K562 (cell line): ENCODE data around the gene ADAMTS6. TPM values are rescaled to one million over a fixed set of nuclear protein-coding genes. Genes with fewer than 3 reads are reported as not detected.

Source experiments
- ATAC-seq: fragments of 200-7000 bp; cut with Tn5 transposase; 3 replicates; pipeline ENCODE4 v1.9.1; 2020; ENCODE audit warnings: moderate library complexity
- BruUV-seq: library from RNA; stranded (reverse); fragments of 400-500 nt; replicated peaks from 2 replicates; lab custom pipeline; 2021; lab: Mats Ljungman, UMichigan
- CTCF ChIA-PET: fragments of 300-600 bp; formaldehyde crosslinking; extraction: SDS; loops from one replicate; lab custom pipeline; 2021; ENCODE audit warnings: low intra/inter-chr PET ratio; lab: Yijun Ruan, JAX
- POLR2A ChIA-PET: fragments of 300-600, 350-650 bp; sonication (Branson Sonifier 250); formaldehyde crosslinking; extraction: SDS; loops from one replicate; lab custom pipeline; 2021; ENCODE audit warnings: antibody characterized with exemption, inconsistent platforms; lab: Yijun Ruan, JAX
- DNase-seq, 4 experiments: peaks; one replicate each; pipeline versions ENCODE4 v3.0.0 to v3.0.0-alpha.2; 2011 to 2018; ENCODE audit warnings: low spot score in 3 of 4, mixed read lengths in 3 of 4; ENCODE audit errors: extremely low read depth in 1 of 4
- FAIRE-seq: peaks from 2 replicates; lab custom pipeline; 2011; peaks lifted over from hg19 to GRCh38; lab: Jason Lieb, UNC
- H2AFZ ChIP-seq: 2 replicates; pipeline ENCODE4 v1.6.0; 2011; ENCODE audit warnings: low read depth, low read length, control low read depth, inconsistent platforms
- H3K27ac ChIP-seq: fragments of 200-600 bp; 3 replicates; pipeline ENCODE4 v1.8.0; 2011; ENCODE audit warnings: low read depth, mild to moderate bottlenecking, control low read depth, inconsistent platforms, low read length, moderate library complexity, mixed read lengths; ENCODE audit errors: extremely low read depth
- H3K27me3 ChIP-seq, 2 experiments: fragments of 300-600 bp in 1 of 2; 2 replicates in 1 of 2; 3 replicates in 1 of 2; pipeline versions ENCODE4 v1.6.0 to v1.8.0; 2011; ENCODE audit warnings: inconsistent platforms in 2 of 2, low read length in 2 of 2, mild to moderate bottlenecking in 1 of 2, mixed read lengths in 1 of 2, moderate library complexity in 1 of 2; ENCODE audit not compliant: control insufficient read depth in 2 of 2, insufficient read depth in 2 of 2
- H3K36me3 ChIP-seq: fragments of 300-600 bp; 3 replicates; pipeline ENCODE4 v1.8.0; 2011; ENCODE audit warnings: mild to moderate bottlenecking, low read length, inconsistent platforms; ENCODE audit not compliant: control insufficient read depth, insufficient read depth
- H3K4me1 ChIP-seq, 2 experiments: fragments of 200-600 bp in 1 of 2; replicated peaks in 1 of 2; 2 replicates in 1 of 2; 3 replicates in 1 of 2; pipeline versions ENCODE4 v1.5.1 to v1.8.0; 2011; ENCODE audit warnings: inconsistent platforms in 2 of 2, low read length in 2 of 2, mild to moderate bottlenecking in 1 of 2, mixed read lengths in 1 of 2, moderate library complexity in 1 of 2; ENCODE audit not compliant: control insufficient read depth in 2 of 2, insufficient read depth in 2 of 2
- H3K4me2 ChIP-seq: 2 replicates; pipeline ENCODE4 v1.6.1; 2011; ENCODE audit warnings: low read length, control low read depth, inconsistent platforms, mixed read lengths; ENCODE audit not compliant: insufficient read depth
- H3K4me3 ChIP-seq: fragments of 200-600 bp; sonication (generic), shearing (Covaris generic); 2 replicates; pipeline ENCODE4 v1.5.1; 2016; ENCODE audit warnings: control low read depth, inconsistent platforms
- H3K79me2 ChIP-seq: fragments of 200-600 bp; 3 replicates; pipeline ENCODE4 v1.8.0; 2011; ENCODE audit warnings: low read length, inconsistent platforms; ENCODE audit not compliant: control insufficient read depth, insufficient read depth
- H3K9ac ChIP-seq, 2 experiments: 2 replicates each; pipeline versions ENCODE4 v1.6.0 to v1.6.1; 2011; ENCODE audit warnings: low read depth in 2 of 2, low read length in 2 of 2, control low read depth in 1 of 2, inconsistent platforms in 1 of 2, mild to moderate bottlenecking in 1 of 2, mixed read lengths in 1 of 2; ENCODE audit not compliant: insufficient read depth in 1 of 2
- H3K9me1 ChIP-seq: one replicate; pipeline ENCODE4 v1.6.0; 2011; ENCODE audit warnings: inconsistent platforms, mild to moderate bottlenecking, low read length, moderate library complexity; ENCODE audit not compliant: control insufficient read depth, insufficient read depth
- H3K9me3 ChIP-seq: replicated peaks from 2 replicates; pipeline ENCODE4 v1.5.1; 2011; ENCODE audit warnings: low read depth, low read length, inconsistent platforms; ENCODE audit not compliant: control insufficient read depth, insufficient read depth
- H4K20me1 ChIP-seq: replicated peaks from 2 replicates; pipeline ENCODE4 v1.6.1; 2011; ENCODE audit warnings: low read length, inconsistent platforms, mixed read lengths; ENCODE audit not compliant: control insufficient read depth, insufficient read depth
- HOXB6 ChIP-seq: fragments of 250-450 bp; sonication (Bioruptor Pico); IDR thresholded peaks from 2 replicates; pipeline ENCODE4 v1.5.1; 2022; ENCODE audit warnings: mild to moderate bottlenecking, borderline replicate concordance
- ZNF407 ChIP-seq: fragments of 450-650 bp; IDR thresholded peaks from 2 replicates; pipeline ENCODE4 v1.6.1; 2016; ENCODE audit warnings: low read depth
- WGBS: fragments of 100-300 bp; shearing (Covaris generic); methylation state at CpG from one replicate; pipeline ENCODE4 v1.1.6; 2016; ENCODE audit warnings: low coverage, mixed read lengths; ENCODE audit not compliant: insufficient coverage; ENCODE audit errors: missing lambda C conversion rate; 5-methylcytosine and 5-hydroxymethylcytosine counted together
- in situ Hi-C: fragments of 300-500 bp; cut with MboI; formaldehyde crosslinking; loops from 4 replicates; pipeline ENCODE4 v1.15.0; 2018; ENCODE audit warnings: inconsistent platforms, mixed read lengths
- intact Hi-C: fragments of 100-400 bp; cut with micrococcal nuclease; formaldehyde crosslinking; loops from 2 replicates; pipeline ENCODE4 v1.14.2; 2022
- polyA plus RNA-seq, 8 experiments: library from polyadenylated mRNA; depleted of rRNA in 4 of 8; stranded (reverse) in 5 of 8; unstranded in 3 of 8; fragments of >200 nt; fragmentation: Nextera tagmentation in 2 of 8; fragmentation: Illumina TruSeq in 1 of 8; extraction: Ambion mirVana in 2 of 8; extraction: Trizol in 1 of 8; gene quantifications; 2 replicates each; pipeline versions ENCODE4 v1.2.1 to v1.2.3, GENCODE V29; 2011 to 2014; ENCODE audit warnings: inconsistent platforms in 1 of 8, missing spikeins in 1 of 8
- total RNA-seq, 7 experiments: library from RNA; depleted of rRNA in 6 of 7; stranded (reverse); fragments of >200 nt in 6 of 7; fragmentation: Illumina TruSeq in 2 of 7; extraction: Trizol in 2 of 7; gene quantifications; 2 replicates each; pipeline versions ENCODE4 v1.2.1 to v1.2.3, GENCODE V29; 2011 to 2021; ENCODE audit warnings: low replicate concordance in 1 of 7
- TF ChIP-seq, protein P1 (sequence below): fragments of 450-650 bp; IDR thresholded peaks from 2 replicates; pipeline ENCODE4 v1.6.1; 2016; ENCODE audit warnings: low read depth, mild to moderate bottlenecking, moderate library complexity

The ADAMTS6 gene
- total and polyA plus RNA-seq, 9 of the 15 experiments (the other 6 are each of a cell fraction or from before 2014, with no cell fraction given), result 0.57 to 5.3 (median 1.5) TPM

DNA sequence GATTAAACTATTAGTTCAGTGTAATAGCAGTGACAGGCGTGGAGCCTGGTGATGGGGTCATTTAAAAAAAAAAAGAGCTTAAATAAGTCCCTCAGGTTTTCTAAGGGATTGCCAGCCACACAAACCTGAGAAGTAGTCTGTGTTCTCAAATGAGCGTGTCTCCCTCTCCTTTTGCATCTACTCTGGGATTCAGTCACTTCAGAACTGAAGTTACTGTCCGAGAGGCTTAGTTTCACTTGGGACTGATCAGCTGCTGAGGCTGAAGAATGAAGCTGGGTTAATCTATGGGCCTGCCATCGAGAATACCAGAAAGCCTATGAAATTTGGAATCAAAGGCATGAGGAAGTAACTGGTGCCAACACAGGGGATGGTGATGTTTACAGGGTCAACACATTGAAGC lies 310.1 kb downstream of the ADAMTS6 start:
- in situ Hi-C loops, result no loop called here
- no peak for FAIRE-seq
- no peaks in the 10 kb centered on the region for H4K20me1 ChIP-seq
- no TSS peak for BruUV-seq
- H3K9ac ChIP-seq, result no peak overlapping the region
- ChIA-PET POLR2A (no interaction called here), CTCF (no interaction called here)
- no peaks in the 10 kb centered on the region for H3K9me3 ChIP-seq
- ATAC-seq, result no peak
- H3K9me1 ChIP-seq, result no peaks in the 10 kb centered on the region
- H3K27ac ChIP-seq, result no peak overlapping the region
- H3K27me3 ChIP-seq, result no peaks in the 10 kb centered on the region; a peak in 1 of 5 replicates
- 19% methylated on average over 3 of the region's 4 CpGs for WGBS
- no peak for DNase-seq
- H3K4me3 ChIP-seq, result no peak overlapping the region
- H3K4me2 ChIP-seq, result no peak overlapping the region
- no peaks in the 10 kb centered on the region for H3K79me2 ChIP-seq
- intact Hi-C loops, result no loop called here
- H3K36me3 ChIP-seq, result no peaks in the 10 kb centered on the region
- no peak overlapping the region for H2AFZ ChIP-seq
- no peaks in the 10 kb centered on the region for H3K4me1 ChIP-seq
- TF ChIP-seq HOXB6 (CRISPR knock-in tag), result no peak
- TF ChIP-seq, protein P1, sequence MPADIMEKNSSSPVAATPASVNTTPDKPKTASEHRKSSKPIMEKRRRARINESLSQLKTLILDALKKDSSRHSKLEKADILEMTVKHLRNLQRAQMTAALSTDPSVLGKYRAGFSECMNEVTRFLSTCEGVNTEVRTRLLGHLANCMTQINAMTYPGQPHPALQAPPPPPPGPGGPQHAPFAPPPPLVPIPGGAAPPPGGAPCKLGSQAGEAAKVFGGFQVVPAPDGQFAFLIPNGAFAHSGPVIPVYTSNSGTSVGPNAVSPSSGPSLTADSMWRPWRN, result no peak
- TF ChIP-seq ZNF407, result no peak
